HG03025 (cell line): Measurements from ENCODE around the gene PRXL2B.

Experiments used
- ATAC-seq: cut with Tn5 transposase; IDR thresholded peaks from one replicate; pipeline ENCODE4 v1.9.1; 2021; ENCODE audit warnings: mild to moderate bottlenecking, moderate library complexity; ENCODE audit not compliant: unreplicated experiment, low FRiP score

Gene PRXL2B

DNA sequence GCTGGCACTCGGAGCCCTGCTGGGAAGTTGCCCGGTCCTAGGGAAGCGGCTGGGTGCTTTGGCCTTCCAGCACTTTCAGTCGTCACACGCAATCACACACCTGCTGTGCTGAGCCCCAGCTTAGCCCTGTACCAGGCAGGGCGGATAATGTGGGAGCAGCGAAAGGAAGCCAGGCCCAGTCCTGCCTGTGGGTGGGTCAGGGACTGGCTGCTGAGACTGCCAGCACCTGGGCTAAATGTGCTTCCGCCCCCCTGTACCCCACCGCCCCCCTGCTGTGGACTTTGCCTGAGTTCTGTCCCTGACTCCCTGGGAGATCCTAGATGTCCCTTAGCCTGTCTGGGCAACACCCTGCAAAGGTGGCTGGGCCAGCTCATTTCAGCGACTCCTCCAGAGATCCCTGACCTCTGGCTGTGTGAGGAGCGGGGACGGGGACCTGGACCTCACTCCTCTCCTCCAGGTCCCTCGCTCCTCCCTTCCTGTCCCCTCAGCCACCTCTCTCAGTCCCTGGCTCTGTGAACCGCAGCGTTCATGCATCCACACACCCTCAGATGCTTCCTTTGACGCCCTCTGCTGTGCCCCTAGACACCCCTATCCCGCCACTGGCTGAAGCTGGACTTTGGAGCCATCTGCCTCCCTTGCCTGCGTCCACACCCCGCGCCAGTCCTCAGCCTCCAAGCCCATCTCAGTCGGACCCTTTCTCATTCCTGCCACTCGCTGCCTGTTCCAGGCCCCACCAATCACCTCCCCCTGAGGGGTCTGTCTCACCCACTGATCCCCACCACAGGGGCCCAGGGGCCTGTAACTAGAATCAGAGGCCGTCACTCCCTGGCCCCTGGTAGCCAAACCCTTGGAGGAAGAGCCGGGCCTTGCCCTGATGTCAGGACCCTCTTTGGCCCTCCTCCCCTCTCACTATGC is 44.8 kb downstream of the PRXL2B start:
- no peak for ATAC-seq

DNA sequence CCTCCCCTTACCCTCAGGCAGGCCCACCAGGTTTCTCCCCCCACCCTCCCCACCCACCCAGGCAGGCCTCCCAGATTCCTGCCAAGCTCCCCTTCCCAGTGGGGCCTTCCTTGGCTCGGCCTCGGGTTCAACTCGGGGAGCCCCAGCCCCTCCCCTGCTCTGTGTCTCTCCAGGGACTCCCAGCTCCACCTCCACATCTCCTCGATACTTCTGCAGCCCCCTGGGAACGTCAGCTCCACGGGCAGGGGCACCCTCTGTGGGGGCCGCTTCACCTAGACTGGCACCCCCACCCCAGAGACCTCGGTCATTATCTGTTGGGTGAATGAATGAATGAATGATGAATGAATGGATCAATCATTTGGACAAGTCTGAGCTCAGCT is 45.5 kb downstream of the PRXL2B start:
- no peak for ATAC-seq

DNA sequence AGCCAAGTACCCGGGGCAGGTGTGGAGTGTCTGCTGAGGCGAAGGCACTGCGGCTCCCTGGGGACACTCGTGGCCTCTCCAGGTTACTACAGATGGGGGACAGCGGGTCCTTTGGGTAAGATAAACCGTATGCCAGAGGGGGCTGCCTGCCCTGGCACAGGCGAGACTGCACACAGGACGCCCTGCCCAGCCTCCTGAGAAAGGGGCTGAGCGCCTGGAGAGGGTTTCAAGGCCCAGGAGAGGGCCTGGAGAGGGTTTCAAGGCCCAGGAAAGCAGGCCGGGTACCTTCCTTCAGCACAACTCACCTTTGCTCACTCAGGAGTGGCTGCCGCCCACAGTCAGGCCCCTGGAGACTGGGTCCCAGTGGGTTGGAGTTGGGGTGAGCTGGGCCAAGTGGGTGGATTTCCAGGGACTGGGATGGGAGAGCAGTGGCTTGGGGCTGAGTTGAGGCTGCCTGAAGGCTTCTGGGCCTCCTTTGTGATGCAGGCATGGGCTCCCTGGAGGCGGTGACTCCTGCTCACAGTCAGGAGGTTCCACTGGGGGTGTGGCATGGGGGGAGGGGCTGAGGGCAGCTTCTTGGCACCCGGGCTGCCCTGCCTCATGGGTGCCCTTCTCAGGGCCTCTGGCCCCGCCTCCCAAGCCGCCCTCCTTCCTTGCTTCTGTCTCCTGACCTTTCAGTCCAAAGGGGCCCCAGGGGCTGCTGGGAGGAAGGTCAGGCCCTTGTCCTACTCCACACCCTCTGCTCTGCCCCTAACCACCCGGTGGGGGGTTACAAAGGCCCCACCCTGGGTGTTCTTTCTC is 46.2 kb downstream of the PRXL2B start, which contains the start of gene MMEL1:
TSS of gene MMEL1 (minus strand) at position 456 of the 801 bp plus-strand sequence. CDS start 3,532 bp downstream, outside the sequence.
- no peak for ATAC-seq

DNA sequence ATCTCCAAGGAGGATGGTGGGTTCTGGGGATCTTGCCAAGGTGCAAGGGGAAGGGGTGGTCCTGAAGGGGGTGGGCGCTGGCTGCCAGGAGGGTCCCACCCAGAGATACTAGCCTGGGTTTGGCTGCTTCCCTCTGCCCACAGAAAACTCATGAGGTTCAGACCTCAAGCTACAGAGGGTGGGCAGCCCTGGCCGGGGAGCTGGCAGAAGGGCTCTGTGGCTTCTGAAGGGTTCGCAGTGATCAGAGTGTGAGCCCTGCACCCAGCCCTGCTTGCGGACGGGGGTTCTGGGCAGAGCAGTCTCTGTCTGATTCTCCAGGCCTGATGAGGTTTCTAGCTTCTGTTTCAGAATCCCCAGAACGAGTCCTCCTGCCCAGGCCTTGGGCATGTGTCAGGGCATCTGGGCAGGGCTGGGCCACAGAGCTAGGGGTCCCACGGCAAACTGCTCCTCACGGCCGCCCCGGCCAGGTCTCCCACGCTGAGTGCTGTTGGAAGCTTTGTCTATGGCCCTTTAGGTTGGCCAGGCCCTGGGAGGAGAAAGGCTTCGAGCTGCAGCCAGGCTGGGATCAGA is 46.9 kb downstream of the PRXL2B start:
- no peak for ATAC-seq

DNA sequence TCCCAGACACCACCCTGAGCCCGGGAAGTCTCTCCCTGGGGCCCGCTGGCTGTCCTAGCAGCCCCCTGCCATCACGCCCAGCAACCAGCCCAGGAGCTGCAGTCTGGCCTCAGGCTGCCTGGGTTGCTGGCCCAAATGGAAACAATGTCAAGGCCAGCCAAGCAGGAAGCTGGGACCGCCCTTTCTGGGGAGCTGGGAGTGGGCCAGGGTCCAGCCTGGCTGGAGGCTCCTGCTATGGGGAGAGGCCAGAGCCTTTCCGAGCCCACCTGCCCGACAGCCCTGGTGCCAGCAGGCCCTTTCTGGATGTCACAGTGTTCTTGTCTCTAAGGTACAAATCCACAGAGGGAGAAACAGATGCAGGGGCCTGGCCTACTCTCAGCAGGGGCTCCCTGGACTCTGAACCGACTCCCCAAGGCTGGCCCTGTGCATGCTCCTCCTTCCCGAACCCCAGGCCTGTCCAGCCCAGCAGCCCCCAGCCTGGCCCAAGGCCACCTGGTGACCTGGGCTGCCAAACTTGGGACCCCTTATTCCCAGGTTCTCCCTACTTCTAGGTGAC is 47.4 kb downstream of the PRXL2B start:
- no peak for ATAC-seq

DNA sequence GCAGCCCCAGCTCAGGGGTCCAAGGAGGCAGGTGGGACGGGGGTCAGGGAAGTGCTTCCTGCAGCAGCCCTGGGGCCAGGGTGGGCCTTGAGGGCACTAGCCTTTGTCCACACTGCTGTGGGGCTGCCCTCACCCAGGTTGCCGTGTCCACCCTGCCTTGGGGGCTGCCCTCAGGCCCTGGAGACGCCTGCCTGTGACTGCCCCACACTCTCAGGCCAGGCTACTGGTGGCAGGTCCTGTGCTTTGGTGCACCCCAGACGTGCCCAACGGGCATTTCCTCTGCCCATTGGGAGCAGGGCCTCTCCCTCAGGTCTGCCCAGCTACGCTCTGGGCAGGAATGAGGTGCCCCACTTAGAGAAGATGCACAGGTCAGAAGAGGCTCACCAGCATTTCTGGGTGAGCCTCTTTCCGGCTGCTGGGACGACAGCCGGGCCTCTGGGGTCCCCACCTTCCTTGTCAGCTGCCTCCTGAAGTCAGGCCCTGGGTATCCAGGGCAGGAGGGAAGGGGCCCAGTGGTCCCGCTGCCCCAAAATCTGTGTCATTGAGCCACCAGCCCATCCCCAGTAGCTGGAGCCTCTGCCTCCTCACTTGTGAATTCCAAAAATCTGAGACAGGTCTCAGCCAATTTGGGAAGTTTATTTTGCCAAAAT is 48.9 kb downstream of the PRXL2B start:
- no peak for ATAC-seq

DNA sequence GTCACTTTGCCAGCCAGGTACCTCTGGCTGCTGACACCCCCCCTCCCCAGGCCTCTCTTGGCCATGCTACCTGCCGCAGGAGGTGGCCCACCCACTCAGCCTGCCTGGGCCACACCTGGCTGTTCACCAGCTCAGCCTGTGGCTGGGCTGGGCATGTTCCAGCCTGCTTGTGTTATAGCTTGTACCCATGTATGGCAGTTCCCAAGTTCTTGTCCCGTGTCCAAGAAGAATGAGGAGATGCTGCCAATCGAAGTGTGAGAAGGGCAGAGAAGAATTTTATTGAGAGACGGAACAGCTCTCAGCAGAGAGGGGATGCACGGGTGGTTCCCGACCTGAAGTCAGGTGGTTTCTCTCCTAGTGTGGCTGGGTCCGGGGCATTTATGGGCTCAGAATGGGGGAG is 50.2 kb downstream of the PRXL2B start:
- ATAC-seq: no peak

DNA sequence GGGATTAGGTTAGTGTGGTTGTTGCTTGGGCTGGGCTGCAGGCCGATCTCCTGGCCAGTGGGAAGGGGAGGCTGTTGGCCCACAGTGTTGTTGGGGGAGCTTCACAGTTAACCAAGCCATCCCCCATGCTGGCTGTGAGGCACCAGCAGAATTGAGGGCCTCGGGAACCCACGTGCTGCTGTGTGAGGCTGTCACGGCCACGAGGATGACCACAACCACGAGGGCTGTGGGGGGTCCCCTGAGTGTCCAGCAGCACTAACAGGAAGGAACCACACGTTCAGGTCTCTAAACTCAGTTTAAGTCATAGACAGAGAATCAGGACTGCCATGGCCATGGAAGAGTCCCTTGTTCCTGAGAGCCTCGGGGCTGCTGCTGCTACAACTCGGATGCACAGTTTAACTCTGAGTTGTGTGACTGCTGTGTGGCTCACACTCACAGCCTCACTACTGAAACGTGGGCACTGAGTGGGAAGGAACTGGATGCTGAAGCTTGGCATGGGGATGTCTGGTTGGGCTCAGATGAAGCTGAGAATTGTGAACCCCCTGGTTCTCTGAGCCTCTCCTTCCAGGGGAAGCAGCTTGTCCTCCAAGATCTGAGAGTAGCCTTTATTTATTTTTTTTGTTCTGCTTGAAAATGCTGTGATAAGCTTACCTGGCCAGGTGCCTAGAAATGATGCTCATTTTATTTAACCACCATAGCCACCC is 51.0 kb downstream of the PRXL2B start:
- no peak for ATAC-seq

DNA sequence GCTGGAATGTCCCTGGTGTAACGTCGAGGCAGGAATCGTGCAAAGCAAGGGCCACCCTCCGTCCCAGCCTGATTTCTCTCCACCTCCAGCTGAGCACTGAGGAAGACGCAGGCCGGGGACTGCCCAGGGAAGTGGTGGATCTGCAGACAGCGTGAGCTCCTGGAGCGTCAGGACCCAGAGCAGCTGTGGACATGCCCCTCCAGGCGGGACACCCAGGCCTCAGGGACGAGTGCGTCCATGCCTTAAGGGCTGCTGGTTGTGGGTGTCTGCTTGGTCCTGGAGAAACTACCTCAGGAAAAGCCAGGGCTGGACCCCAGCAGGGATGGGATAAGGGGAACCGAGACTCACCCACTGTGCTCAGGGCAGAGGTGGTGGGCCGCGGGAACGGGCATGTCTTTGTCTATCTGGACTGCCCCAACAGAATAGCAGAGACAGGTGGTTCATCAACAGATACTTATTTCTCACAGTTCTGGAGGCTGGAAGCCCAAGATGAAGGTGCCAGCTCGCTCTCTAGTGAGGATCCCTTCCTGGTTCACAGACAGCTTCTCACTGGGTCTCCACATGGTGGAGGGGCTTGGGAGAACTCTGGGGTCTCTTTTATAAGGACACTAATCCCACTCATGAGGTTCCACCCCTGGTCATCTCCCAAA is 52.0 kb downstream of the PRXL2B start:
- no peak for ATAC-seq

DNA sequence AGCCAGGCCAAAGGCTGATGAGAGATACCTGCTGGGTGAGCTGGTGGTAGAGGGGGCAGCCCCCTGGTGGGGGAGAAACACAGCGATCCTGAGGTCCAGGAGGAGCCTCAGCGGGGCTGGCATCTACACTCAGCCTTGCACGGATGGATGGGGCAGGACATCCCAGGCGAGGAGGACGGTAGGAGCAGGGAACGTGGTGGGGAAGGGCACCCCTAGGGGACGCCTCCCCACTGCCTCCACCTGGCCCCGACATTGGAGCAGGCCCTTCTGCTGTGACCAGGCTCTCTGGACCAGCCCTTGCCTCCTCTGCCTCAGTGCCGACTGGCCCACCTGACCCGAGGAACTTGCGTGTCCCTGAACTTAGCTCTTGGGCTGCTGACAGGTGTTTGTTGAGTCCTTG is 52.6 kb downstream of the PRXL2B start:
- no peak for ATAC-seq

DNA sequence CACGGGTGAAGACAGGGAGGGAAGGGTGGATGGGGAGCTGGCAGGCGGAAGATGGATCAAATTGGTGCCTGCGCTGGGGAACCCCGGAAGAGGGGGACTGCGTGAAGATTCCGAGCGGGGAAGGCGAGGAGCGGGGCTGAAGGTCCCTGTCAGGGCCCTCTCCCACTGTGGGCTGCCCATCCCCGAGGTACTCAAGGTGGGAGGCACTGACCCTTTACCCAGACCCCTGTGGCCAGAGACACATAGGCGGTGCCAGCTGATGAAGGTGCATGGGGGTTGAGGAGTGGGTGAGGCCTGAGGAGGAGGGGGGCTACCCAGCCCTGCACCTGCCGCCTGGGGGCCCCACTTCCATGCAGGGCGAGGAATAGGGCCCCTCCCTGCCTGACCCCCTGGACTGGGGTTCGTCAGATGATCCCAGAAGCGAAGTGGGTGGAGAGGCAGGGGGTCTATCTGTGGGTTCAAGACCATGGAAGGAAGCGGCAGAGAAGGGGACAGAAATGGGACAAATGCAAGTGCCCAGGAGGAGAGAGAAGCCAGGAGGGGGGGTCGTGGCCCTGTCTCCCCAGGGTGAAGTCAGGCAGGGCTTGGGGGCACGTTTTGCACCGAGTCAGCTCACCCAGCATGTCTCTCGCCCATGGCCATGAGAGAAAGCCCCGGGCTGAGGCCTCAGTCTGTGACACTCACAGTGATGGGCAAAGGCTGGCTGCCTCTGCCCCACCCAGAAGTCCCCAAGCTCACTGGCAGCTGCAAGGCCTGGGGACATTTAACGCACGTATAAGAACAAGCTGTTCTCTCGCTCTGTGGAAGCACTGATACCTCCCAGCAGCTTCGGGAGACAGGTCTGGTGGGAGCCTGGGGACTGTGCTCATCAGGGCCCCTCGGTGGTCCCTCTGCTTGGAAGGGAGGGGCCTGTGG is 53.3 kb downstream of the PRXL2B start:
- ATAC-seq: no peak

DNA sequence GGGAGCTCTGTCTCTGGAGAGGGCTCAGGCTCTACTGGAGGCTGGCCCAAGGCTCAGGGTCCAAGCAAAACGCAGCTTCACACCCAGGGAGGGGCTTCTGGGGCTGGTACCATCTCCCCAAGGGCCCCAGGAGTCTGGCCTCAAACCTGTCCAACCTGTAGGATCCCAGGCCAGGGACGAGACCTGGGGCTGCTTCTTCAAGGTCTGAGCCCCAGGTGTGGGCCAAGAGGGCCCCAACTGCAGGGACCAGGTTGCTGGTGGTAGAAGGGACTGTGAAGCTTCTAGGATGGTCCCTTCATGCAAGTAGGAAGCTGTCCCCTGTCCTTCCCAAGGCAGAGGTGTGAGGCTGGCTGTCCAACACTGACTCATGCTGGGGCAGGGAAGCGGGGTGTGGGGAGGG is 54.0 kb downstream of the PRXL2B start:
- ATAC-seq: no peak
